Psoas muscle (tissue), 8 donors: ENCODE results near the gene PDGFC. TPM values are rescaled to one million over a fixed set of nuclear protein-coding genes. Genes with fewer than 3 reads are reported as not detected.

Experiments used
- ATAC-seq, 4 donors: fragments of 200-7000 bp; cut with Tn5 transposase; one replicate each; pipeline ENCODE4 v1.9.1; 2020; ENCODE audit warnings: moderate library complexity in 3 of 4, mild to moderate bottlenecking in 2 of 4
- DNase-seq, 2 donors: peaks; one replicate each; pipeline ENCODE4 v3.0.0-alpha.2; 2020
- H3K27ac ChIP-seq: fragments of 200-600 bp; one replicate; pipeline ENCODE4 v1.8.0; 2022
- H3K27me3 ChIP-seq, 3 donors: fragments of 200-600 bp in 1 of 3; one replicate each; pipeline versions ENCODE4 v1.6.1 to v1.8.0; 2013 to 2022; ENCODE audit warnings: low read length in 2 of 3, mild to moderate bottlenecking in 2 of 3, moderate library complexity in 1 of 3; ENCODE audit not compliant: insufficient read depth in 3 of 3
- H3K36me3 ChIP-seq, 2 donors: fragments of 200-600 bp in 1 of 2; one replicate each; pipeline versions ENCODE4 v1.6.1 to v1.8.0; 2013 to 2022; ENCODE audit warnings: low read depth in 1 of 2, mild to moderate bottlenecking in 1 of 2, moderate library complexity in 1 of 2; ENCODE audit not compliant: insufficient read depth in 1 of 2
- H3K4me1 ChIP-seq: fragments of 200-600 bp; one replicate; pipeline ENCODE4 v1.8.0; 2022
- H3K4me3 ChIP-seq: fragments of 200-600 bp; one replicate; pipeline ENCODE4 v1.8.0; 2022; ENCODE audit warnings: mild to moderate bottlenecking
- H3K9me3 ChIP-seq: fragments of 200-600 bp; one replicate; pipeline ENCODE4 v1.8.0; 2022
- CTCF ChIP-seq: fragments of 200-600 bp; IDR thresholded peaks from one replicate; pipeline ENCODE4 v1.8.0; 2022; ENCODE audit warnings: antibody characterized with exemption
- WGBS, 3 donors: extraction: QIAGEN DNeasy Blood & Tissue Kit; methylation state at CpG; one replicate each; pipeline versions ENCODE4 v1.1.6 to v1.1.7; 2013; 5-methylcytosine and 5-hydroxymethylcytosine counted together
- intact Hi-C, 2 donors: fragments of 100-400 bp; cut with DNase I; formaldehyde crosslinking; loops; one replicate each; pipeline versions ENCODE4 v1.11.0 to v1.14.2; 2022
- polyA plus RNA-seq, 3 donors: library from polyadenylated mRNA; stranded (reverse); fragments of 200-250 nt; gene quantifications; one replicate each; pipeline ENCODE4 v1.2.3, GENCODE V29; 2013
- total RNA-seq, 4 donors: library from RNA; stranded (reverse); fragmentation: NEBNext Ultra II Directional in 2 of 4; extraction: Animal tissue kit (Norgen Biotek cat#: 25700) in 2 of 4; gene quantifications; one replicate each; pipeline versions ENCODE4 v1.2.1 to v1.2.4, GENCODE V29; 2021 to 2023
- donor health status: healthy with polysubstance abuse.
- donor health status: DM: no; HTN: no; CAD: no; lungs with moderate emphysema.
- donor health status: Bipolar disorder and iron deficiency.
- donor health status: healthy.
- donor health status: DM: yes; HTN: yes; CAD: no.
- donor health status: DM: no; HTN: no; CAD: no.
- donor health status: DM: no; HTN: no; CAD: no.
- donor health status: DM: yes; HTN: yes; CAD: no.

Gene PDGFC
- total and polyA plus RNA-seq, 7 donors: 2.2 to 19.8 (median 6.3) TPM

GRCh38 chr4:156788782-156789181 is 182.8 kb downstream of the PDGFC start:
- Histone ChIP-seq H3K4me3 (no peak overlapping the region), H3K27ac (no peak overlapping the region), H3K36me3 (no peaks in the 10 kb centered on the region), H3K4me1 (peaks cover 6% of the 10 kb centered on the region), H3K9me3 (no peaks in the 10 kb centered on the region), H3K27me3 (no peaks in the 10 kb centered on the region)
- intact Hi-C loops: no loop called here
- DNase-seq: no peak
- TF ChIP-seq CTCF: no peak
- ATAC-seq: no peak

GRCh38 chr4:156786713-156787112 is 184.9 kb downstream of the PDGFC start:
- no peak for DNase-seq
- H3K27ac ChIP-seq: no peak overlapping the region
- H3K9me3 ChIP-seq: no peaks in the 10 kb centered on the region
- intact Hi-C loops: no loop called here
- H3K27me3 ChIP-seq: no peaks in the 10 kb centered on the region
- no peak overlapping the region for H3K4me3 ChIP-seq
- H3K36me3 ChIP-seq: no peaks in the 10 kb centered on the region
- peak in 1 of 4 donors; percentile 36 for ATAC-seq
- H3K4me1 ChIP-seq: peaks cover 5% of the 10 kb centered on the region
- no peak for TF ChIP-seq CTCF

- WGBS, 3 donors: 84 to 100% (median 91%) methylated on average over 3 of the region's 3 CpGs
- no peak for TF ChIP-seq CTCF
- no peak for DNase-seq
- Histone ChIP-seq H3K27me3 (no peaks in the 10 kb centered on the region), H3K36me3 (no peaks in the 10 kb centered on the region), H3K9me3 (no peaks in the 10 kb centered on the region), H3K4me1 (no peaks in the 10 kb centered on the region), H3K4me3 (no peak overlapping the region), H3K27ac (no peak overlapping the region)
- intact Hi-C loops: no loop called here
- no peak for ATAC-seq
Observed at GRCh38 chr4:156784970-156785369, 186.6 kb downstream of the PDGFC start.

- 94 to 95% (median 95%) methylated on average over 2 of the region's 2 CpGs for WGBS, 3 donors
- intact Hi-C loops: no loop called here
- no peak for DNase-seq
- no peak overlapping the region for H3K27ac ChIP-seq
- no peaks in the 10 kb centered on the region for H3K9me3 ChIP-seq
- no peak for TF ChIP-seq CTCF
- H3K27me3 ChIP-seq: no peaks in the 10 kb centered on the region
- no peaks in the 10 kb centered on the region for H3K4me1 ChIP-seq
- H3K36me3 ChIP-seq: no peaks in the 10 kb centered on the region
- H3K4me3 ChIP-seq: no peak overlapping the region
- no peak for ATAC-seq
Observed at GRCh38 chr4:156783966-156784365, 187.6 kb downstream of the PDGFC start.

- DNase-seq (no peak), ATAC-seq (no peak)
- no peak overlapping the region for H3K4me3 ChIP-seq
- H3K27ac ChIP-seq: no peak overlapping the region
- no peaks in the 10 kb centered on the region for H3K4me1 ChIP-seq
- H3K9me3 ChIP-seq: no peaks in the 10 kb centered on the region
- no peaks in the 10 kb centered on the region for H3K27me3 ChIP-seq
- TF ChIP-seq CTCF: no peak
- intact Hi-C loops: no loop called here
- 92 to 95% (median 94%) methylated on average over 5 of the region's 5 CpGs for WGBS, 3 donors
- H3K36me3 ChIP-seq: no peaks in the 10 kb centered on the region
Observed at GRCh38 chr4:156782491-156782890, 189.1 kb downstream of the PDGFC start.
